Stimulated activated CD8-positive, alpha-beta memory T cell treated with anti-CD3 and anti-CD28 coated beads, Interleukin-12 subunit alpha, Interleukin-12 subunit beta, amount 100 ng/mL, for 24 hours (primary cell): Measurements from ENCODE around the gene RIMBP2.

Source experiments
- DNase-seq: peaks from one replicate; pipeline ENCODE4 v3.0.0-alpha.2; 2020; ENCODE audit errors: extremely low read depth

The RIMBP2 gene

GRCh38 chr12:130633771-130634170 is 82.3 kb downstream of the RIMBP2 start:
- no peak for DNase-seq

- no peak for DNase-seq
Measured at GRCh38 chr12:130632642-130633041, 83.5 kb downstream of the RIMBP2 start.

- no peak for DNase-seq
Measured at GRCh38 chr12:130628304-130628703, 87.8 kb downstream of the RIMBP2 start.

- DNase-seq = no peak
Measured at GRCh38 chr12:130627175-130627574, 88.9 kb downstream of the RIMBP2 start.

GRCh38 chr12:130626601-130627000 is 89.5 kb downstream of the RIMBP2 start:
- DNase-seq = no peak

GRCh38 chr12:130625201-130625600 is 90.9 kb downstream of the RIMBP2 start:
- no peak for DNase-seq

- DNase-seq = no peak
Measured at GRCh38 chr12:130622803-130623202, 93.3 kb downstream of the RIMBP2 start.

- no peak for DNase-seq
Measured at GRCh38 chr12:130621696-130622298, 94.3 kb downstream of the RIMBP2 start.

- no peak for DNase-seq
Measured at GRCh38 chr12:130620756-130621155, 95.3 kb downstream of the RIMBP2 start.

GRCh38 chr12:130620281-130620680 is 95.8 kb downstream of the RIMBP2 start:
- DNase-seq = no peak

GRCh38 chr12:130619385-130620001 is 96.6 kb downstream of the RIMBP2 start:
- DNase-seq = no peak

- DNase-seq = no peak
Measured at GRCh38 chr12:130617219-130617618, 98.9 kb downstream of the RIMBP2 start.

GRCh38 chr12:130615861-130616345 is 100.2 kb downstream of the RIMBP2 start:
- no peak for DNase-seq

GRCh38 chr12:130614530-130614905 is 101.6 kb downstream of the RIMBP2 start:
- no peak for DNase-seq

GRCh38 chr12:130613831-130614529 is 102.1 kb downstream of the RIMBP2 start:
- no peak for DNase-seq

GRCh38 chr12:130613131-130613530 is 103.0 kb downstream of the RIMBP2 start:
- no peak for DNase-seq

GRCh38 chr12:130611026-130611905 is 104.8 kb downstream of the RIMBP2 start:
- DNase-seq = no peak

GRCh38 chr12:130609966-130610365 is 106.1 kb downstream of the RIMBP2 start:
- DNase-seq = no peak

GRCh38 chr12:130608831-130609230 is 107.3 kb downstream of the RIMBP2 start:
- no peak for DNase-seq

GRCh38 chr12:130608132-130608531 is 108.0 kb downstream of the RIMBP2 start:
- no peak for DNase-seq

- DNase-seq = no peak
Measured at GRCh38 chr12:130606231-130606630, 109.9 kb downstream of the RIMBP2 start.

- DNase-seq = no peak
Measured at GRCh38 chr12:130603396-130603965, 112.6 kb downstream of the RIMBP2 start.
